T follicular helper cell (primary cell): Measurements from ENCODE around the gene TCL1B.

Experiments
- DNase-seq: peaks from one replicate; pipeline ENCODE4 v3.0.0-alpha.2; 2020; ENCODE audit warnings: low read depth

The TCL1B gene

GRCh38 chr14:95667249-95667693 lies 19.0 kb upstream of the TCL1B start:
- DNase-seq = no peak

GRCh38 chr14:95668235-95668772 lies 17.9 kb upstream of the TCL1B start:
- no peak for DNase-seq

GRCh38 chr14:95674613-95675012 lies 11.6 kb upstream of the TCL1B start:
- DNase-seq = no peak

- DNase-seq = no peak
Measured at GRCh38 chr14:95675486-95675885, 10.7 kb upstream of the TCL1B start.

GRCh38 chr14:95677179-95677835 lies 8.9 kb upstream of the TCL1B start:
- DNase-seq = no peak

- no peak for DNase-seq
Measured at GRCh38 chr14:95679148-95679815, 6.9 kb upstream of the TCL1B start.

- no peak for DNase-seq
Measured at GRCh38 chr14:95679998-95680735, 6.1 kb upstream of the TCL1B start.

GRCh38 chr14:95681153-95681552 lies 5.1 kb upstream of the TCL1B start:
- no peak for DNase-seq

- no peak for DNase-seq
Measured at GRCh38 chr14:95683793-95684192, 2.4 kb upstream of the TCL1B start.

GRCh38 chr14:95686935-95687334 lies 709 bp downstream of the TCL1B start:
- DNase-seq = no peak

GRCh38 chr14:95689441-95689840 lies 3.2 kb downstream of the TCL1B start:
- DNase-seq = no peak

- no peak for DNase-seq
Measured at GRCh38 chr14:95690815-95691214, 4.6 kb downstream of the TCL1B start.

- no peak for DNase-seq
Measured at GRCh38 chr14:95691591-95691990, 5.4 kb downstream of the TCL1B start.

- no peak for DNase-seq
Measured at GRCh38 chr14:95692109-95692508, 5.9 kb downstream of the TCL1B start.

GRCh38 chr14:95695051-95695450 lies 8.8 kb downstream of the TCL1B start:
- no peak for DNase-seq

- no peak for DNase-seq
Measured at GRCh38 chr14:95695913-95696312, 9.7 kb downstream of the TCL1B start.

GRCh38 chr14:95696741-95697140 lies 10.5 kb downstream of the TCL1B start:
- no peak for DNase-seq

- DNase-seq = no peak
Measured at GRCh38 chr14:95697764-95698163, 11.5 kb downstream of the TCL1B start.

- no peak for DNase-seq
Measured at GRCh38 chr14:95698287-95698686, 12.1 kb downstream of the TCL1B start.

GRCh38 chr14:95699412-95699811 lies 13.2 kb downstream of the TCL1B start:
- DNase-seq = no peak

- no peak for DNase-seq
Measured at GRCh38 chr14:95700221-95700976, 14.2 kb downstream of the TCL1B start.

- DNase-seq = no peak
Measured at GRCh38 chr14:95701846-95702221, 15.6 kb downstream of the TCL1B start.
